Left colon (tissue), 2 donors: Measurements from ENCODE around the gene TRABD2A. TPM values are rescaled to one million over a fixed set of nuclear protein-coding genes. Genes with fewer than 3 reads are reported as not detected.
"Not testable (repeated sequence)": the region's sequence is repeated elsewhere in the genome, so short reads cannot be mapped to it uniquely, and the experiment has no call there.

Source experiments
- ATAC-seq: fragments of 200-7000 bp; cut with Tn5 transposase; one replicate; pipeline ENCODE4 v1.9.1; 2020; ENCODE audit warnings: mild to moderate bottlenecking, moderate library complexity
- DNase-seq, 2 donors: peaks; one replicate each; pipeline ENCODE4 v3.0.0-alpha.2; 2020
- intact Hi-C, 2 donors: fragments of 100-400 bp; cut with DNase I in 1 of 2; cut with micrococcal nuclease in 1 of 2; formaldehyde crosslinking; loops; one replicate each; pipeline versions ENCODE4 v1.11.2 to v1.14.0; 2022; cut with DNase I, micrococcal nuclease
- total RNA-seq, 2 donors: library from RNA; stranded (reverse); fragmentation: NEBNext Ultra II Directional; extraction: Animal tissue kit (Norgen Biotek cat#: 25700); gene quantifications; one replicate each; pipeline ENCODE4 v1.2.1, GENCODE V29; 2021
- donor health status: DM: no; HTN: no; CAD: no.
- donor health status: DM: yes; HTN: yes; CAD: no.

TRABD2A gene
- total RNA-seq, 2 donors from 2014 or later = 89.8 to 101 TPM

DNA sequence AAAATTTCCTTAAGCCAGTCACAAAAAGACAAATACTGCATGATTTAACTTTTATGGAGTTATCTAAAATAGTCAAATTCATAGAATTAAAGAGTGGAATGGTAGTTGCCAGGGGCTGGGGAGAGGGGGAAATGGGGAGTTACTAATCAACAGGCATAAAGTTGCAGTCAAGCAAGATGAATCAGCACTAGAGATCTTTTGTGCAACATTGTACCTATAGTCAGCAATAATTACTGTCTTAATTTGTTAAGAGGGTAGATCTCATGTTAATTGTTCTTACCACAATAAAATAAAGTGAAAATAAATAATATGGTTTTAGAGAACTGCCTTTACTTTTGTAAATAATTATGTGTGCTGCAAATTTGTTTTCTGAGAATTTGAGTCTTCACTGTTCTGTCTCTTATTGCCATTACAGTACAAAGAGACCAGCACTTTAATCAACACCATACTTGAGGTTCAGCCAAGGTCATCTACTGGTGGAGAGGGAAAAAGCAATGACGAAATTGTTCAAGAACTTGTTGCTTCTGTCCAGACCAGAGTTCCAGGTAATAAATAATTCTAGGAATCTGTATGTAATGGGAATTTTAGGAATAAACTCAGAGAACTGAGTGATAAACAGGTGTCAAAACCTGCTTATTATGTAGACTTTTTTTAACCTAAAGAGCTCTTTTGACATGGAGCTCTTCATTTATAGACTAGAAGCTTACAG lies 75.5 kb downstream of the TRABD2A start:
- ATAC-seq (no peak), DNase-seq (no peak)
- intact Hi-C loops = no loop called here

DNA sequence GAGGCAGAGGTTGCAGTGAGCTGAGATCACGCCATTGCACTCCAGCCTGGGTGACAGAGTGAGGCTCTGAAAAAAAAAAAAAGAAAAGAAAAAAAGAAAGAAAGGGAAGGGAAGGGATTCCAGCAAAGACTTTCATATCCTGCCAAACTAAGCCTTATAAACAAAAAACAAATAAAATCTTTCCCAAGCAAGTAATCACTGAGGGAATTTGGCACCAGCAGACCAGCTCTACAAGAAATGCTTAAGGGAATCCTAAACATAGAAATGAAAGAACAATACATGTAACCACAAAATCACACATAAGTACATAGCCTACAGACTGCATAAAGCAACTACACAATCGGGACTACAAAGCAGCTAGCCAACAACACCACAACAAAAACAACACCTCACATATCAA lies 79.1 kb downstream of the TRABD2A start:
- no peak for DNase-seq
- ATAC-seq = no peak
- intact Hi-C loops = no loop called here

DNA sequence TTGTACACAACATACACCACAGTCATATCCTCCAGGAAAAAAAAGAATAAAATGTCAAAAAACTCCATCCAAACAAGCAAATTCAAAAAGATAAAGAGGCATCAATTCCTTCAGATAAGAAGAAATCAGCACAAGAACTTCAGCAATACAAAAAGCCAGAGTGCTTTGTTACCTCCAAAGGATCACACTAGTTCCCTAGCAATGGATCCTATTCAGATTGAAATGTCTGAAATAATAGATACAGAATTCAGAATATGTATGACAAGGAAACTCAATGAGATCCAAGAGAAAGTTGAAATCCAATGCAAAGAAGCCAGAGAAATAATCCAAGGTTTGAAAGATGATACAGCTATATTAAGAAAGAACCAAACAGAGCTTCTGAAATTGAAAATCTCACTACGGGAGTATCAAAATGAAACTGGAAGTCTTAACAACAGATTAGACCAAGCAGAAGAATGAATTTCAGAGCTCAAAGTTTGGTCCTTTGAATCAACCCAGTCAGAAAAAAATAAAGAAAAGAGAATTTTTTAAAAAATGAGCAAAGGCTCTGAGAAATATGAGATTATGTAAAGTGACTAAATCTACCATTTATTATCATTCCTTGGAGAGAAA lies 80.6 kb downstream of the TRABD2A start:
- DNase-seq = no peak
- intact Hi-C loops = no loop called here
- no peak for ATAC-seq

DNA sequence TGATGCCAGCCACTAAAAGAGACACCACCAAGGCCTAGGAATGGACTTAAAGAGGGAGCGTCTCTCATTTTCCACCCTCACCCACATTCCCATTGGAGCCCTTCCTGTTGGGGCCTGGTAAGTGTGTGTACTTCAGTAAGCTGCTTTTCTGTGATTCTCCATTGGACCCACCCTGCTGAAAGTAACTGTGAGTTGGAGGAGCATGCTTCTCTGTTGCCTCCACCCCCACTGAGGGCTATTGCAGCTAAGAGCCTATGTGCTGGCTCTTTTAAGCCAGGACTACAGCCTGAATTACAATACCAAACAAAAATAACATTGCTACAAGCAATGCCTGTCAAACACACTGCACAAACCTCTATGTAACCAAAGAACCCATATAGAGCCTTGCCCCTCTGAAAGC lies 81.1 kb downstream of the TRABD2A start:
- no peak for ATAC-seq
- intact Hi-C loops = no loop called here

DNA sequence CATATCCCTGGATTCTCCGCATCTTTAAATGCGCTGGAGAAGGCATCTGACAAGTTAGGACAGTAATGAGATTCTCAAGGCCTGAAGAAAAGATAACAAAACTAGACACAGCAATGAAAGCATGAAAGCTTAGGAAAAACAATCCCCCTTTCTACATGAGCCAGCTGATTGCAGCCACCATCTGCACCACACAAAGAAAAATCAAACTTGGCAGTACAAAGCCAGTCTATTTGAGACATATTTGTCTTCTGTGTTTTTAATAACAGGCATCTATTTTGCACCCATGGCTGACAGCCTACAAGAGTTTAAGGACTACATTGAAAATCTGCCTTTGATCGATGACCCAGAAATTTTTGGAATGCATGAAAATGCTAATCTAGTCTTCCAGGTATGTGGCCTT lies 83.6 kb downstream of the TRABD2A start:
- DNase-seq = no peak
- intact Hi-C loops = no loop called here
- ATAC-seq = no peak

More for the DNA sequence above, 81.1 kb downstream of the TRABD2A start:
- no peak for DNase-seq

DNA sequence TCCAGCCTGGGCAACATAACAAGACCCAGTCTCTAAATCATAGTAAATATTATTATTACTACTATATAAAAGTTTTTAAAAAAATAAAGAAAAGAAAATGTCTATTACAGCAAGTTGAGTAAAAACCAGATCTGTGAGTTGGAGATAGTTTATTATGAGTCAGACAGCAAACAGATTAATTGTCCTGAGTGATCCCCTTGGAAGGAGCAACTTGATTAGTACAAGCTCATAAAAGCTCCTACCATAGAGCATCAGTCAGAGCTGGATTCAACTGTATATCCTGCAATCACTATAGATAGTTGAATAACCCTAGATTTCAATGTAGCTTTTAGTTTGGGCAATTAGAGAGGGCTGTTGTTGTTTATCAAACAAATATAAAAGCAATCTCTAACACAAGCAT lies 84.1 kb downstream of the TRABD2A start:
- ATAC-seq = no peak
- DNase-seq = no peak
- intact Hi-C loops = no loop called here

DNA sequence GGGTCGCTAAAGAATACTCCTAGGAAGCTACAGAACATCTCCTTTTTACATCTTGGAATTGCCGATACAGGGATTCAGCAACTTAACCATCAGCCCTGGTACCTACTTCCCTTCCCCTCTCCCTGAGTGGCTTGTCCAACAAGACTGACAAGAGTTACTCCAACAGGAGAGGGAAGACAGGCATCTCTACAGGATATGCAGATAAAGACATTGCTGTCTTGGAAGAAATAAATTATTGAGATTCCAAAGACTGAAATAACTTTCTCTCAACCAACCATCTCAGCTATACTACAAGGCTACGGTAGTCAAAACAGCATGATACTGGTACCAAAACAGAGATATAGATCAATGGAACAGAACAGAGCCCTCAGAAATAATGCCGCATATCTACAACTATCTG lies 87.2 kb downstream of the TRABD2A start:
- ATAC-seq = no peak
- intact Hi-C loops = no loop called here

DNA sequence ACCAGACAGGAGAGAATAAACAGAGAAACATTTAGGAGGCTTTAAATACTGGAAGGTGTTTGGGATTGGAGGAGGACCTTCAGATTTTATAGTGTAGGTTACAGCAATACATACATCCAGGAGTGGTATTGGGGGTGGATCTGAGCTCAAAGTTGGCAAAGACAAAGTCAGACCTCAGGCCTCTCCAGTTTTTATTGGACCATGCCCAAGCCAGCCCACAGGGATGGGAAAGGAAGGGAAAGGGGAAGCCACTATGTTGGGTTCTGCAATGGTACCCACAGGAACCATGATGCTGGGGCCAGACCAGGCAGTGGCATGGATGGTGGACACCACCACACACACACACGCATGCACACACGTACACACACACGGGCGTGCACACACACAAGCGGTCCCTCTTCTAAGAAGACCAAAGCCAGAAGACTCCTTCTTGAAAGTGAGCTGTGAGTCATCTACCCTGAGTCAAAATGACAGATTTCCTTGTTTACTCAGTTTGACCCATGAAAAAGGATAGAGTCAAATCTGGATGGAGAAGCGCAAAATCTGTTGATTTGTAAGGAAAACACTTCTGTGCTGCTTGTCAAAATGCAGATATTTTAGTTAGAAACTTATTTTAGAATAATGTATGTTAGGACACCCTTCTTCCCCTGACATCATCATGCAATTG lies 87.9 kb downstream of the TRABD2A start:
- ATAC-seq (no peak), DNase-seq (no peak)
- intact Hi-C loops = no loop called here

More for the DNA sequence above, 87.2 kb downstream of the TRABD2A start:
- no peak for DNase-seq

DNA sequence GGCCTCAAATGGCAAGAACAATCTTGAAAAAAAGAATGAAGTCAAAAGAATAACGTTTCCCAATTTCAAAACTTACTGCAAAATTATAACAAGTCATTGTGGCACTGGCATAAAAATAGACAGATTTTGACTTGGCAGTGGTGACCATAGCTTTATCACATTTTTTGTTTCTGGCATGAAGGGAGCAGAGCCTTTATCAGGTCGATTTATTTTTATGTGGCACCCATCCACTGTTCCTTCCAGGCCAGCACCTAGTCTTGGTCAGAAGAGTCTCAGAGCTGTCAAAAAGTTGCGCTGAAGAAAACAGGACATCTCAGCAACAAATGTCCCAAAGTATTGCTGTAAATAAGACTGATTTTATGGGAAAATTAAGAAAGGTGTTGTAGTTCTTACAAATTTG lies 92.4 kb downstream of the TRABD2A start:
- no peak for DNase-seq
- ATAC-seq = no peak
- intact Hi-C loops = no loop called here

DNA sequence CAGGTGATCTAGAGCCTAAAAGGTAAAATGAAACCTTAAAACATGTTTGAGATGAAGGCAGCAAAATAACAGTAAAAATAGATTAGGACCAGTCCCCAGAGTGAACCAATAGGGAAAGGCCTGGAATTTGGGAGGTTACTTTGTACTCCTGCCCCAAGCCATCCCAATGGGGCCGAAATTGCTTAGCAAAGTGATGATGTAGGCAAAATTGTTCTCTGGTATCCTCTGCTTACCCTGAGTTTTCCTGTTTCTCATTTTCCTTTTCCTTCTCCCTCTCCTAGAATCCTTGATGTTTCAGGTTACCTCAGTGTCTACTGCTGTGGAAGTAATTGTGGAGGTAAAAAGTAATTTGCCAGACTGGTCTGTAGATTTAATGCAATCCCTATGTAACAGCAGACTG lies 92.9 kb downstream of the TRABD2A start:
- ATAC-seq = no peak
- intact Hi-C loops = no loop called here
- no peak for DNase-seq

DNA sequence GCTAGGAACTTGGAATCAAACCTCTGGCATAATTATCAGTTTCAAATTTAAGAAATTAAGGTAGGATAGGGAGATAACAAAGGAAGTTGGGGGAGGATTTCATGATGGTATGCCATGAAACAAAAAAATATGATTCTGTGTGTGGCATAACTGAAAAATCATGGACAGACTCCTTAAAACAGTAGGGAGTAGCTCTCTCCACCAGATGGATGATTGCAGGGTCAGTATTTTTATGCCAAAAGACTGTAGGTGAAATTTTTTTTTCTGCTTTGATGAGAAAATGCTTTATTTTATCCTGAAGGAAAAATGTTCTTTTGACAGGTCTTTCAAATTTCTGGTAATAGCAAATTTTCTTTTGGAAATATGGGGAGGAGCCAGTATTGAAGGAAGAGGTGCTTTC lies 94.3 kb downstream of the TRABD2A start:
- intact Hi-C loops = no loop called here
- ATAC-seq = no peak

DNA sequence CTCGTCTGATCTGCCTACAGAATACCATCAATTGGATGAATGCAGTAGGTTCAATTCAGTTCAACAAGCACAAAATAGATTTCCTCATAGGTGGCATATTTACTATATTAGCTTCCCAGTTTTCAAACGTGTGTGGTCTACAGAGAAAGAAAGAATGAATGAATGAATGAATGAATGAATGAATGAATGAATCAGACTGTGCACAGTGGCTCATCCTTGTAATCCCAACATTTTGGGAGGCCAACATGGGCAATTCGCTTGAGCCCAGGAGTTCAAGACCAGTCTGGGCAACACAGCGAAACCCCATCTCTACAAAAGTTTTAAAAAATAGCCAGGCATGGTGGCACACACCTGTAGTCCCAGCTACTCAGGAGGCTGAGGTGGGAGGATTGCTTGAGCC lies 94.9 kb downstream of the TRABD2A start:
- DNase-seq (no peak), ATAC-seq (no peak)
- intact Hi-C loops = no loop called here

More for the DNA sequence above, 94.3 kb downstream of the TRABD2A start:
- DNase-seq = no peak

DNA sequence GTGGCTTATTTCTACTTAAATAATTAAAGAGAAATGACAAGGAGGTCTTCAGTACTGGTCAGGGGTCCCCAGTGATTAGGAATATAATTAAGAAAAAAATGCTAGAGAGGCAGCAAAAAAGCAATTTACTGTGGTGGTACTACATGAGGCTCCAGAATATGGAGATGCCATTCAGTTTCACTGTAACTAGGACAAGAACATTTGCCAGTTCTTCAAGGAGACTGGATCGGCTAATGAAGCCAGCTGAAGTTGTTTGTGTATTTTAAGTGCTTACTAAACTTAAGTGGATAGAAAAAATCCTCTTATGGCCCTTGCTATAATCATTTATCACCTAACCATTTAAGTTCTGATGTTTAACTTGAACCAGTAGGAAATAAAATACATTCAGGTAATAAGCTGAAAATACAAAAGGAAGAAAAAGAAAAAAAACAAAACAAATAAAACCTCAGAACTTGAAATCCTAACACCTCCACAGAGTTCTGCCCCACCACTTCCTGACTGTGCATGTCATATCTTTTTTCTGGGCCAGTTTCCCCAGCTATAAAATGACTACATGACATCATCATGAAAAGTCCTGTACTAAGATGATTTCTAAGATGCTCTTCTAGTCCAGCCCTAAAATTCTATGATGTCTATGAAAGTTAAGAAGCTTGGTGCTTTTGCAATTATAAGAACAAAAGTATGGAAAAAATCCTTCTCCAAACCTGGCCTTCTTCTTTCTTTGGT lies 98.0 kb downstream of the TRABD2A start:
- peak; percentile 58 for ATAC-seq
- no peak for DNase-seq
- intact Hi-C loops = no loop called here

DNA sequence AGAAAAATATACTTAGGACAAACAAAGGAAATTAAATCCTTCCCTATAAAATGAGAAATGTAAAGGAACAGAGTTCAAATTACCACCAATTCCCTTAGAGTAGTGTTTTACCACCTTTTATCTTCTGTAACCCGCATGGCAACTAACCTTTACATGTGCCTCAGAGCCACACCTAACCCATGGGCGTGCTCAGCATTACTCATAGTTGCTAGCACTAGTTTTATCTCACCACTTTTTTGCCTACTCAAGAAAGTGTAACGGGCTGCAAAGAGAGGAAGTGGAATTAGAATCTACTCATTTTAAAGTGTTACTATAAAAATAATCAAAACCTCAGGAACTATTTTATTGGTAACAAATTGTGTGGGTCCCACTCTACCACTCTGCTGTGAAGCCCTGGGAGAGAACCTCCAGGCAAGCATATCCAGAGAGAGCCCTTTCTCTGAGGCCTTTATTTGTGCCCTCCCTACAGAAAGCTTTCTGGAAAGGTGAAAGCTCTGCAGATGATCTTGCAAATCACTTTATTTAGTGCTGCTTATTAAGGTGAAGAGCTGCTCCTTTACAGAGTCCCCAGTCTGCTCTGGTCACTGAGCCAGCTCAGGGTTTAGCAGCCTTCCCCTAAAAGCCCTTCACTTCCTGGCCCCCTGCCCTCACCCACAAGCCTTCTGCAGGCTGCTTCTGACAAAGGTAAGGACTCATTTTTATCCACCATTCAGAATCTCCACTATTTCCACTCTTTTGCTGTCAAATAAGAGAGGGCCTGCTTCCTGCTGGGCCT lies 98.8 kb downstream of the TRABD2A start:
- ATAC-seq (peak; percentile 99), DNase-seq (peak; percentile 77 to 88)
- intact Hi-C loops = no loop called here

DNA sequence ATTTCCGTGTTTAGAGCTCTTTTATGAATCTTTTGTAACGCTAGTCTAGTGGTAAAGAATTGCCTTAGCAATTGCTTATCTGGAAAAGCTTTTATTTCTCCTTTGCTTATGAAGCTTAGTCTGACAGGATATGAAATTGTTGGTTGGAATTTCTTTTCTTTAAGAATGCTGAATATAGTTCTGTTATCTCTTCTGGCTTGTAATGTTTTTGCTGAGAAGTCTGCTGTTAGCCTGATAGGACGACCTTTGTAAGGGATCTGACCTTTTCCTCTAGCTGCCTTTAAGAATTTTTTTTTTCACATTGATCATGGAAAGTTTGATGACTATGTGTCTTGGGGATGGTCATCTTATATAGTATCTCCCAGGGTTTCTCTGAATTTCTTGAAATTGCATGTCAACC lies 101.1 kb downstream of the TRABD2A start:
- intact Hi-C loops = no loop called here
- ATAC-seq (no peak), DNase-seq (no peak)

DNA sequence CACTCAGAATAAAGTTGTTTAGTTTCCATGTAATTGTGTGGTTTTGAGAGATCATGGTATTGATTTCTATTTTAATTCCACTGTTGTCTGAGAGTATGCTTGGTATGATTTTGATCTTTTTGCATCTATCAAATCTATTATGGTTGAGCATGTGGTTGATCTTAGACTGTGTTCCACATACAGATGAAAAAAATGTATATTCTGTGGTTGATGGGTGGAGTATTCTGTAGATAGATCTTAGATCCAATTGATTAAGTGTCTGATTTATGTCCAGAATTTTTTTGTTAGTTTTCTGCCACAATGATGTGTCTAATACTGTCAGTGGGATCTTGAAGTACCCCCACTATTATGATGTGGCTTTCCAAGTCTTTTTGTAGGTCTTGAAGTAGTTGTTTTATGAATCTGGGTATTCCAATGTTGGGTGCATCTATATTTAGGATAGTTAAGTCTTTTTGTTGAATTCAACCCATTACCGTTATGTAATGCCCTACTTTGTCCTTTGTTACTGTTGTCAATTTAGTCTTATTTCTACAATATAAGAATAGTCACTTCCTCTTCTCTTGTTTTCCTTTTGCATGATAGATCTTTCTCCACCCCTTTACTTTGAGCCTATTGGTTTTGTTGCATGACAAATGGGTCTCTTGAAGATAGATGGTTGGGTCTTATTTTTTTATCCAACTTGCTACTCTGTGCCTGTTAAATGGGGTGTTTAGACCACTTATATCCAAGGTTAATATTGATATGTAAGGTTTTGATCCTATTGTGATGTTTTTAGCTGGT lies 101.8 kb downstream of the TRABD2A start:
- no peak for DNase-seq
- intact Hi-C loops = no loop called here
- ATAC-seq = no peak

DNA sequence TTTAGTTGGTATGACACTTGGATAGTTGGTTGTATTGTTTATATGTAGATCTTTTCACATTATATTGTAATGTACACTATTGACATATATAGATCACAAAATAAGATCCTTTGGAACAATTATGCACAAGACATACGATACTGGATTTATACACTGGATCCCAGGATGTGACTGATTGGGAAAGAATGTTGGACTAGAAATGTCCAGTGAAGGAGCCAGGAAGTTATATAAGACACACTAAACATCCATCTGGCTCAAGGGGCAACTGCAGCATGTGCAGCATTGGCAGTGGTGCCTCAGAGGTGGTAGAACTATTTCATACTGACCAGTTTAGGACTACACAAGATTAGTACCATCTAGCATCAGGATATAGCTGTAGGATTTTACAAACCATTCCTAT lies 104.9 kb downstream of the TRABD2A start:
- DNase-seq (no peak), ATAC-seq (no peak)
- intact Hi-C loops = no loop called here

DNA sequence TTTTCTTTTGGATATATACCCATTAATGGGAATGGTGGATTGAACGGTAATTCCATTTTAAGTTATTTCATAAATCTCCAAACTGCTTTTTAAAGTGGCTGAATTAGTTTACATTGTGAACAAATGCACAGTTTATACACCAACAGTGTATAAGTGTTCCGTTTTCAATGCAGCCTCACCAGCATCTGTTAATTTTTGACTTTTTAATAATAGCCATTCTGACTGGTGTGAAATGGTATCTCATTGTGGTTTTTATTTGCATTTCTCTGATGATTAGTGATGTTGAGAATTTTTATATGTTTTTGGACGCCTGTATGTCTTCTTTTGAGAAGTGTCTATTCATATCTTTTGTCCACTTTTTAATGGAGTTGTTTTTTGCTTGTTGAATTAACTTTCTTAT lies 107.3 kb downstream of the TRABD2A start:
- intact Hi-C loops, DNase-seq: not testable (repeated sequence)

More for the DNA sequence above, 107.3 kb downstream of the TRABD2A start:
- ATAC-seq = not testable (repeated sequence)
